Measurements from ENCODE around the gene REX1BD. TPM values are rescaled to one million over a fixed set of nuclear protein-coding genes. Genes with fewer than 3 reads are reported as not detected.

REX1BD gene
- total and polyA plus RNA-seq, 2 donors (not counting 3 experiments of a cell fraction or from before 2014, with no cell fraction given) = 64.4 to 90.9 TPM

- no peak overlapping the region for H3K4me3 ChIP-seq (replicated peaks in 1 of 3; ENCODE audit: insufficient read depth in 1 of 3, low read depth in 1 of 3, low read length in 3 of 3)
- no peaks in the 10 kb centered on the region for H4K20me1 ChIP-seq (replicated peaks; ENCODE audit: control insufficient read depth, extremely low read depth, insufficient read depth, low read length)
- H3K4me2 ChIP-seq (ENCODE audit: insufficient read depth, low read length) = no peak overlapping the region
- H3K4me1 ChIP-seq (ENCODE audit: control insufficient read depth, extremely low read depth, insufficient read depth, low read length) = peaks cover 16% of the 10 kb centered on the region
- H3K9me1 ChIP-seq (replicated peaks; ENCODE audit: control insufficient read depth, extremely low read depth, insufficient read depth, low read length) = no peaks in the 10 kb centered on the region
- POLR2A ChIA-PET = no interaction called here
- no peak overlapping the region for H3K9ac ChIP-seq (replicated peaks; ENCODE audit: extremely low read depth, insufficient read depth, low read length)
- intact Hi-C loops (cut with micrococcal nuclease) = no loop called here
- TF ChIP-seq JUN (IDR thresholded peaks at IDR 0.05; ENCODE audit: borderline replicate concordance, insufficient read depth, insufficient read length, low read depth) (no peak), GATA2 (IDR thresholded peaks at IDR 0.05; ENCODE audit: insufficient read depth, insufficient read length, low read depth, low read length) (no peak), MYC (IDR thresholded peaks at IDR 0.05; ENCODE audit: low read depth, low read length) (no peak), POLR2A (IDR thresholded peaks at IDR 0.05; ENCODE audit: low read depth, low read length) (no peak), POLR2AphosphoS5 (IDR thresholded peaks at IDR 0.05; ENCODE audit: insufficient read depth, low read depth, low read length) (no peak), FOS (IDR thresholded peaks at IDR 0.05; ENCODE audit: borderline replicate concordance, insufficient read depth, low read length) (no peak), EZH2 (IDR thresholded peaks at IDR 0.05; ENCODE audit: borderline replicate concordance, low read depth, low read length, severe bottlenecking) (no peak), CTCF (IDR thresholded peaks at IDR 0.05; ENCODE audit: extremely low read depth in 1 of 2, insufficient read depth in 1 of 2, low read depth in 1 of 2, low read length in 2 of 2) (no peak), MAX (IDR thresholded peaks at IDR 0.05; ENCODE audit: insufficient read depth, insufficient read length) (no peak)
- BruUV-seq (replicated peaks) = no TSS peak
- peaks cover 77 to 87% of the 10 kb centered on the region in 2 experiments for H3K27me3 ChIP-seq (ENCODE audit: control insufficient read depth in 2 of 2, insufficient read depth in 2 of 2, low read length in 2 of 2)
- no peak for FAIRE-seq
- dilution Hi-C loops (cut with MboI; ENCODE audit: extremely low pct_ligation_motif_present, low sequenced_read_pairs) = no loop called here
- H3K79me2 ChIP-seq (ENCODE audit: control insufficient read depth, insufficient read depth, low read length) = no peaks in the 10 kb centered on the region
- H3K27ac ChIP-seq (ENCODE audit: insufficient read depth, low read depth, low read length) = no peak overlapping the region
- no peaks in the 10 kb centered on the region for H3K9me3 ChIP-seq (replicated peaks; ENCODE audit: control insufficient read depth, insufficient read depth, low read length)
- H2AFZ ChIP-seq (ENCODE audit: low read depth, low read length) = no peak overlapping the region
- no peaks in the 10 kb centered on the region for H3K36me3 ChIP-seq (ENCODE audit: control insufficient read depth in 2 of 2, extremely low read depth in 1 of 2, insufficient read depth in 2 of 2, low read length in 2 of 2)
- no peak for DNase-seq (ENCODE audit: low read depth, low spot score)
- CTCF ChIA-PET = no interaction called here
These were observed 20.5 kb downstream of the REX1BD start for GRCh38 chr19:18608805-18609716.
